ENCODE measurements around the gene COL9A1. TPM values are rescaled to one million over a fixed set of nuclear protein-coding genes. Genes with fewer than 3 reads are reported as not detected.
"Not testable (repeated sequence)": the region's sequence is repeated elsewhere in the genome, so short reads cannot be mapped to it uniquely, and the experiment has no call there.

COL9A1 gene
- total RNA-seq, 1 donor from 2014 or later: 8.7 TPM

GRCh38 chr6:70337743-70338105 is 34.8 kb upstream of the COL9A1 start:
- no peak overlapping the region for H3K27ac Mint-ChIP-seq

GRCh38 chr6:70336996-70337742 is 34.3 kb upstream of the COL9A1 start:
- Mint-ChIP-seq H3K27me3 (ENCODE audit: low read depth) (peaks cover 26% of the 10 kb centered on the region), H3K4me1 (no peaks in the 10 kb centered on the region), H3K4me3 (no peak overlapping the region), H3K27ac (no peak overlapping the region), H3K9me3 (peaks cover 47% of the 10 kb centered on the region), H3K36me3 (no peaks in the 10 kb centered on the region)
- no peak for DNase-seq (ENCODE audit: low spot score in 2 of 2, unreplicated experiment in 2 of 2)
- no peak for TF ChIP-seq CTCF (IDR thresholded peaks at IDR 0.05; ENCODE audit: unreplicated experiment)

More at GRCh38 chr6:70337743-70338105, 34.8 kb upstream of the COL9A1 start:
- Mint-ChIP-seq H3K4me3 (no peak overlapping the region), H3K9me3 (peaks cover 42% of the 10 kb centered on the region), H3K4me1 (no peaks in the 10 kb centered on the region), H3K36me3 (no peaks in the 10 kb centered on the region), H3K27me3 (ENCODE audit: low read depth) (peaks cover 27% of the 10 kb centered on the region)
- no peak for TF ChIP-seq CTCF (IDR thresholded peaks at IDR 0.05; ENCODE audit: unreplicated experiment)
- DNase-seq (ENCODE audit: low spot score in 2 of 2, unreplicated experiment in 2 of 2): no peak

- TF ChIP-seq CTCF (IDR thresholded peaks at IDR 0.05; ENCODE audit: unreplicated experiment): no peak
- no peak overlapping the region for H3K4me3 Mint-ChIP-seq
- H3K27me3 Mint-ChIP-seq (ENCODE audit: low read depth): peaks cover 2% of the 10 kb centered on the region
- peaks cover 19% of the 10 kb centered on the region for H3K4me1 Mint-ChIP-seq
- no peak for DNase-seq (ENCODE audit: low spot score in 2 of 2, unreplicated experiment in 2 of 2)
- H3K9me3 Mint-ChIP-seq: peaks cover 13% of the 10 kb centered on the region
- H3K27ac Mint-ChIP-seq: no peak overlapping the region
- no peaks in the 10 kb centered on the region for H3K36me3 Mint-ChIP-seq
Observed at GRCh38 chr6:70327036-70327435, 24.2 kb upstream of the COL9A1 start.

GRCh38 chr6:70325009-70325408 is 22.1 kb upstream of the COL9A1 start:
- peaks cover 19% of the 10 kb centered on the region for H3K4me1 Mint-ChIP-seq
- DNase-seq (ENCODE audit: low spot score in 2 of 2, unreplicated experiment in 2 of 2): no peak
- no peaks in the 10 kb centered on the region for H3K9me3 Mint-ChIP-seq
- no peak overlapping the region for H3K4me3 Mint-ChIP-seq
- no peaks in the 10 kb centered on the region for H3K36me3 Mint-ChIP-seq
- peaks cover 5% of the 10 kb centered on the region for H3K27me3 Mint-ChIP-seq (ENCODE audit: low read depth)
- no peak for TF ChIP-seq CTCF (IDR thresholded peaks at IDR 0.05; ENCODE audit: unreplicated experiment)
- peak overlapping the region; percentile 85 for H3K27ac Mint-ChIP-seq

- not testable (repeated sequence) for DNase-seq (ENCODE audit: low spot score in 2 of 2, unreplicated experiment in 2 of 2); H3K36me3 Mint-ChIP-seq; H3K9me3 Mint-ChIP-seq
Observed at GRCh38 chr6:70317799-70318198, 14.9 kb upstream of the COL9A1 start.

GRCh38 chr6:70315079-70315751 is 12.3 kb upstream of the COL9A1 start:
- H3K27ac Mint-ChIP-seq: no peak overlapping the region
- H3K36me3 Mint-ChIP-seq: no peaks in the 10 kb centered on the region
- H3K4me3 Mint-ChIP-seq: no peak overlapping the region
- H3K27me3 Mint-ChIP-seq (ENCODE audit: low read depth): peaks cover 13% of the 10 kb centered on the region
- H3K9me3 Mint-ChIP-seq: peaks cover 5% of the 10 kb centered on the region
- no peak for TF ChIP-seq CTCF (IDR thresholded peaks at IDR 0.05; ENCODE audit: unreplicated experiment)
- H3K4me1 Mint-ChIP-seq: peaks cover 34% of the 10 kb centered on the region
- no peak for DNase-seq (ENCODE audit: low spot score in 2 of 2, unreplicated experiment in 2 of 2)

More at GRCh38 chr6:70317799-70318198, 14.9 kb upstream of the COL9A1 start:
- Mint-ChIP-seq H3K27me3 (ENCODE audit: low read depth) (peaks cover 15% of the 10 kb centered on the region), H3K4me1 (peaks cover 26% of the 10 kb centered on the region)
- not testable (repeated sequence) for H3K27ac Mint-ChIP-seq, H3K4me3 Mint-ChIP-seq

Data from mesothelial cell of epicardium (in vitro differentiated cells).